AG08396 (cell line): ENCODE measurements around the gene PRLHR.
A peak's percentile ranks its signal among the peaks of the same experiment; 100 is the strongest.
"Not testable (repeated sequence)": the region's sequence is repeated elsewhere in the genome, so short reads cannot be mapped to it uniquely, and the experiment has no call there.

Experiments used
- DNase-seq: peaks from one replicate; pipeline ENCODE4 v3.0.0; 2012; ENCODE audit warnings: low spot score, mixed read lengths

Gene PRLHR

GRCh38 chr10:118595598-118596425, at the start of gene PRLHR:
Gene PRLHR, minus strand, starts transcription at chr10:118595648. Its CDS starts 404 bp downstream, at chr10:118595244.
- DNase-seq, result peak; percentile 63

GRCh38 chr10:118642228-118642627, 46.8 kb upstream of the PRLHR start:
- DNase-seq, result no peak

GRCh38 chr10:118638680-118639079, 43.2 kb upstream of the PRLHR start:
- no peak for DNase-seq

GRCh38 chr10:118635674-118636402, 40.4 kb upstream of the PRLHR start:
- DNase-seq, result no peak

GRCh38 chr10:118633786-118634185, 38.3 kb upstream of the PRLHR start:
- DNase-seq, result no peak

- no peak for DNase-seq
These were observed 33.8 kb upstream of the PRLHR start for GRCh38 chr10:118629211-118629610.

- no peak for DNase-seq
These were observed 32.9 kb upstream of the PRLHR start for GRCh38 chr10:118628397-118628796.

- DNase-seq, result no peak
These were observed 31.5 kb upstream of the PRLHR start for GRCh38 chr10:118626953-118627352.

- no peak for DNase-seq
These were observed 30.1 kb upstream of the PRLHR start for GRCh38 chr10:118625504-118625903.

- DNase-seq, result no peak
These were observed 29.3 kb upstream of the PRLHR start for GRCh38 chr10:118624747-118625146.

GRCh38 chr10:118621304-118621942, 26.0 kb upstream of the PRLHR start:
- no peak for DNase-seq

- DNase-seq, result not testable (repeated sequence)
These were observed 18.4 kb upstream of the PRLHR start for GRCh38 chr10:118613863-118614262.

GRCh38 chr10:118610577-118610976, 15.1 kb upstream of the PRLHR start:
- no peak for DNase-seq

- no peak for DNase-seq
These were observed 12.4 kb upstream of the PRLHR start for GRCh38 chr10:118607768-118608354.

- no peak for DNase-seq
These were observed 10.2 kb upstream of the PRLHR start for GRCh38 chr10:118605694-118606093.

GRCh38 chr10:118596426-118597124, 1.1 kb upstream of the PRLHR start:
- no peak for DNase-seq

- DNase-seq, result no peak
These were observed 406 bp downstream of the PRLHR start for GRCh38 chr10:118595064-118595420.

GRCh38 chr10:118594392-118595063, 920 bp downstream of the PRLHR start:
- peak; percentile 55 for DNase-seq

GRCh38 chr10:118592675-118593330, 2.6 kb downstream of the PRLHR start:
- no peak for DNase-seq

GRCh38 chr10:118590334-118590733, 5.1 kb downstream of the PRLHR start:
- peak; percentile 42 for DNase-seq
